ENCODE measurements around the gene LRP1.

LRP1 gene

DNA sequence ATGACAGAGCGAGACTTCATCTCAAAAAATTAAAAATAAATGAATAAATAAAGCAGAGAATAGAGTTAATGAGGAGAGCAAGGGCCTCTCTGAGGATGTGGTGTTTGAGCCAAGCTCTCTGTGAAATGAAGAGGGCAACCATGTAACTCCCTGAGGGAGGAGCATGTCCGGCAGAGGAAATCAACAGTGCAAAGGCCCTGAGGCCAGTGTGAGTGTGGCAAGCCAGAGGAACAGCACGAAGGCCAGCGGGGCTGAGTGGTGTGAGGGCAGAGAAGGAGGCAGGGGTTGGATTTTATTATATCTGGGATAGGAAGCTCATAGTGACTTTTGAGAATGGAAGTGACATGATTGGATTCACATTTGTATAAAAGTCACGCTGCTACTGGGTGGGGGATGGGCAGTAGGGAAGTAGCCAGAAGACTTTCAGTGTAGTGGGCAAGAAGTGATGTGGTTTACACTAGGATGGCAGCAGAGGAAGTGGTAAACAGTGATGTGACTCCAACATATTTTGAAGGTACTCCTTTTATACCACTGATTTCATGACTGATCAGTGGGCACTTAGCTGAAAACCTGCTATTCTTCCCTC is 29.4 kb downstream of the LRP1 start:
- DNase-seq: no peak

DNA sequence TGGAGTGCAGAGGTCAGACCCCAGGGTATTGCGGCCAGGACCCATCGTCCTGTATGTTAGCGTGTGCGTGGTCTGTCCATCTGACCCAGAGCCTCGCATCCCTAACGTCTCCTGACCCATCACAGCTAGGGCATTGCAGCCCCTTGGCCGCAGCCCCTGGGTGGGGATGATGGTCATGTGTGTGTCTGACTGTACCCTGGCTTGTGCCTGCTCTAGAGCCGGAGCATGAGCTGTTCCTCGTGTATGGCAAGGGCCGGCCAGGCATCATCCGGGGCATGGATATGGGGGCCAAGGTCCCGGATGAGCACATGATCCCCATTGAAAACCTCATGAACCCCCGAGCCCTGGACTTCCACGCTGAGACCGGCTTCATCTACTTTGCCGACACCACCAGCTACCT is 29.9 kb downstream of the LRP1 start:
- no peak for DNase-seq

DNA sequence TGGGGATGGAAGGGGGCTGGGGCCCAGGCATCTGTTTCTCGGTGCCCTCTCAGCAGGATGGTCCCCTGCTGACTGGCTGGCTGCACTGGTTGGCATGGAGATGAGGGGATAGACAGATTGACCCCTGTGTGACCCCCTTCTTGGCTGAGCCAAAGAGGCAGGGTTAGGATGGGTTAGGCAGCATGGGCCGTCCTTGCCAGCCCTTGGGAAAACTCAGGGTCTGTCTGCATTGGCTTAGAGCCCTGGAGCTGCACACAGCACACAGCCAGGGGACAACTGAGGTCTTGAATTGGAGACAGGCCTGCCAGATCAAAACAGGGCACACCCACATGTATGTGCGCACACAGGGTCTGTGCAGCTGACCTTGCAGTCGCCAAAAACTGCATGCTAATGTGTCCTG is 30.4 kb downstream of the LRP1 start:
- DNase-seq: no peak

DNA sequence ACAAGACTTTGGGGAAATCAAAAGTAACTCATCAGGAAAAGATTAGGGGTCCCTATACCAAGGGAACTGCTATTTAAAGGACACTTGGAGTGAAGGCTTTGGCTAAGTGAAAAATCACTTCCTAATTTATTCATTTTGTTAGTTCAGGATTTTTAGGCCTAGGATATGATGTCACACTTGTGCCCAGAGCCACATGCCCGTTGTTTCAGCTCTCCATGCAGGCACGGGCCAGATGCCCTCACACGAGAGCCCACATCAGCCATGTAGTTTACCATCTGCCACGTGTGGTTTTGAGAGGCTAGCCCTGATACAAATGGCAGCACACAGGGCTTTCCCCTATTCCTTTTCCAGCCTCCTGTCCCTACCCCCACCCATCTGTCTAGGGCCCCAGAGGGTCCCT is 31.0 kb downstream of the LRP1 start:
- DNase-seq: no peak

DNA sequence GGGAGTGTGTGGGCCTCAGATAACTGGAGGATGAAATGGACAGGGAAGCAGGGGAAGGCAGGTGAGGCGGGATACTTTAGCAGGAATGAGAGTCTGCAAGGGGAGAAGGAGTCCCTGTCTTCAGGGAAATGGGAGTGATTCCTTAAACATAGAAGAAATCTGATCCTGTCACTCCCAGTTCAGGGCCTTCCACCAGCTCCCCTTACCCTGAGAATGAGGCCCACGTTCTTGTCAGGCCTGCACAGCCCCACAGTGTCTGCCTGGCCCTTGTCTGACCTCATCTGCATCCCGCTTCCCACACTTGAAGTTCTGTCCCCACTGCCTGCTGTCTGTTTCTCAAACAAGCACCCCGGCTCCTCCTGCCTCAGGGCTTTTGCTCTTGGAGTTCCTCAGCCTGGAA is 31.8 kb downstream of the LRP1 start:
- DNase-seq: no peak

DNA sequence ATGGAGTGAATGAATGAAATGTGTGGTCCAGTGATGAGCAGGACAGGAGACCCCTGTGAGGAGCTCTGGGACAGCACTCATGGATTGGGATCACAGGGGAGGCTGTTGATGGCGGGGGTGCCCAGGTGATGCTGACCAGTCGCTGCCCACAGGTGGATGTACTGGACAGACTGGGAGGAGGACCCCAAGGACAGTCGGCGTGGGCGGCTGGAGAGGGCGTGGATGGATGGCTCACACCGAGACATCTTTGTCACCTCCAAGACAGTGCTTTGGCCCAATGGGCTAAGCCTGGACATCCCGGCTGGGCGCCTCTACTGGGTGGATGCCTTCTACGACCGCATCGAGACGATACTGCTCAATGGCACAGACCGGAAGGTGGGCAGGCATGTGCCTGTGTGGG is 32.5 kb downstream of the LRP1 start:
- DNase-seq: no peak

DNA sequence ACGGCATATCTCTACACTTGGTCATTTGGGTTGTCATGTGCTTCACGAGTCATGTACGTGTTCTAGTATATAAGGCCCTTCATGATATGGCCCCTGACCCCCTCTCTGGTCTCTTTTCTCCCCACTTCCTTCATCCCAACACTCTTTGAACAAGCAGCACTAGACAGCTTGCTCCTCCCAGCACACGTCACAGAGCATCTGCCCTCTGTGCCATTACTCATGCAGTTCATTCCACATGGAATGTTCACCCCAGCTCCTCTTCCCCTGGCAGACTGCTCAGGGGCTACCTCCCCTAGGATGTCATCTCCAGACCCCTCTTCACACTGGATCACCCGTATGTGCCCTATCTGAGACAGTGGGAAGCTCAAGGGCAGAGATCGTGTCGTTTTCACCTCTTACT is 33.2 kb downstream of the LRP1 start:
- DNase-seq: no peak

DNA sequence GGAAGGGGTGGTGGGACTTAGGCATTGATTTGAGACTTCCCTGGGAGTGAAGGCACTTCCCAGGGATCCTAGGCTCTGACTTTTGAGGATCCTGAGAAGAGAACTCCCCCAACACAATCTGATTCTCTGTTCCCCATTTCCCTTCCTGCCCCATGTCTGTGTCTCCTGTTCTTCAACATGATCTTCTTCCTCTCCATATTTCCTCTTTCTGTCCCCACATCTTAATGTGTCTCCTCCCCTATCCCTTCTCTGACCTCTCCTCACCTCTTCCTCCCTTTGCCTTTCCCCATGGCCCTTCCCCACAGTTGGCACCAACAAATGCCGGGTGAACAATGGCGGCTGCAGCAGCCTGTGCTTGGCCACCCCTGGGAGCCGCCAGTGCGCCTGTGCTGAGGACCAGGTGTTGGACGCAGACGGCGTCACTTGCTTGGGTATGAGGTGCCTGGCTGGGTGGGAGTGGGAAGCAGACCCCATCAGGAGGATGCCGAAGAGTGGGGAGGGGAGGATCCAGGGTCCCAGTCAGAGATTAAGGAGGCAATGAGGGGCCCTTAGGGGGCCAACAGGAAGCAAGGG is 34.4 kb downstream of the LRP1 start:
- no peak for DNase-seq

DNA sequence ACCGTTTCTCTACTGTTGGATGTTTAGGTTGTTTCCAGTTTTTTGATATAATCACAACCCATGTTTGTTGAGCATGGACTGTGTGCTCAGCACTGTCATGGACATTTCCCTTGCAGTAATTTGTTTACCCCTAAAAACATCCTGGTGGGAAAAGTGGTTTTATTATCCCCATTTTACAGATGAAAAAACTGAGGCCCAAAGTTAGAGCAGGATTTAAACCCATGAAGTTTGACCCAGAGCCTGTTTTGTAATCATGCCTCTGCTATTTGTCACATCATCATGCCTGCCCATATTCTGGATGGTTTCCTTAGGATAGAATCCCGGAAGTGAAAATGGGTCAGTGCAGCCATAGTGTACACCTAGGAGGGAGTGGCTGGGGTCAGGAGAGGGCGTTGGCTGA is 36.2 kb downstream of the LRP1 start:
- DNase-seq: no peak

DNA sequence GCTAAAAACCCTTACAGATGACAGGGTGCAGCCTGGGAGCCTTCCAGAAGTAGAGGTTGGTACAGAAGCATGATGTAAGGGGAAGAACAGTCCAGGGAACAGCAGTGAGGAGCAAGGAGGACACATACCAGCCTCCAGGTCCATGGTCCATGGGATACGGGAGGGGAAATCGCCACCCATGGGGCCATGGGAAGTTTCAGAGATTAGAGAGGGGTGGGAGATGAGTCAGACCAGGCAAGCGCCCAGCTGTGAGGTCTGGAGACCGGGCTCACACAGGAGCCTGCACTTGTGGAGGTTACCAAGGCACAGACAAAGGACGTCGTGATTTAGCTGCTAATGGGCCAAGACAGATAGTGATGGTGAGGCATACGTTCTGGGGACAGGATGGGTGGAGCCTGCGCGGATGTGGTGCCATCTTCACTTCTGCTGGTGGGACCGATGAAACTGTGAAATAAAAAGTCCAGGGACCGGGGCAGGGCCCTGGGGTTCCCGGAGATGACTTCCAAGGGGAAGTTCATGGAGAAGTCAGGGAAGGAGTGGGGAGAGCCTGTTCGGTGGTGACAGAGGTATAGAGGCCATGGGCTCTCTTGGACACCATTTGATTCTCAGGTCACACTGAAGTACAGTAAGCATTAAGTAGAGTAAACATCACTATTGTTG is 36.8 kb downstream of the LRP1 start:
- no peak for DNase-seq

DNA sequence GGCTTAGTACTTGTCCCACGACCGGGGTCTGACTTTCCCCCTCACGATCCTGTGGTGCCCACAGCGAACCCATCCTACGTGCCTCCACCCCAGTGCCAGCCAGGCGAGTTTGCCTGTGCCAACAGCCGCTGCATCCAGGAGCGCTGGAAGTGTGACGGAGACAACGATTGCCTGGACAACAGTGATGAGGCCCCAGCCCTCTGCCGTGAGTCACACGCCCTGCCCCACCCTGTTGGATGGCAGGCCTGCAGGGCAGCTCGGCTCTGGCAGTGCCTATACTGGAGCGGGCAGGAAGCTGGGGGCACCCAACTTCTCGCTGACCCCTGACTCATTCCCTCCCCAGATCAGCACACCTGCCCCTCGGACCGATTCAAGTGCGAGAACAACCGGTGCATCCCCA is 37.5 kb downstream of the LRP1 start:
- no peak for DNase-seq

DNA sequence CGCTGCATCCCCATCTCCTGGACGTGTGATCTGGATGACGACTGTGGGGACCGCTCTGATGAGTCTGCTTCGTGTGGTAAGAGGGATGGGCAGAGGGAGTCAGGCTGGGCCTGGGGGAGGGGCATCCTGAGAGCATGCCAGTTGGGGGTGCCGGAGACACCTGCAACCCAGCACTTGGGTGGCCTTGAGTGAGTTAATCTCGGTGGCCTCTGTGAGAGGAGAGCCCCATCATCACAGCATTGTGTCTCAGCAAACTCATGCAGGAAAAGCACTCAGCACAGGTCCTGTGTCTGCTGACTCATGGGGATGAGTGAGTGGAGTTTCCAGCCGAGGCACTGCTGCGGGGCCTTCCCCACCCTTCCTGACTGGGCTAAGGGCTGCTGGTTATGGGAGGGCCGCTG is 38.7 kb downstream of the LRP1 start:
- DNase-seq: peak in 1 of 2 experiments; percentile 6

DNA sequence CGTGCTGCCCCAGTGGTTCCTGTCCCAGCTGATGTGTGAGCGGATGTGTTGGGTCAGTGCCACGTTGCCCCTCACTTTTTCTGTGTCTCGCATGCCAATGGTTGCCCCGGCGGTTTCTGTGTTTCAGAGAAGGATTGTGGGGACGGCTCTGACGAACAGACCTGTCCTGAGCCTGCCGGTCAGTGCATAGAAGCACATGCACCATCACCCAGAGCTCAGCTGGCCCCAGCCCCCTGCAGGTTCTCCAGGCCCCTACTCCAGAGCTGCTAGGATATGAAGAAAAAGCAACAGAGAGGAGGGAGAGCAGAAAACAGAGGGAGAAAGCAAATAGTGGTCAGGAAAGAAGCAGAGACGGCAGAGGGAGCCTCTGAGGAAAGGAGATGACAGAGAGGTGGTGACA is 39.8 kb downstream of the LRP1 start:
- no peak for DNase-seq

DNA sequence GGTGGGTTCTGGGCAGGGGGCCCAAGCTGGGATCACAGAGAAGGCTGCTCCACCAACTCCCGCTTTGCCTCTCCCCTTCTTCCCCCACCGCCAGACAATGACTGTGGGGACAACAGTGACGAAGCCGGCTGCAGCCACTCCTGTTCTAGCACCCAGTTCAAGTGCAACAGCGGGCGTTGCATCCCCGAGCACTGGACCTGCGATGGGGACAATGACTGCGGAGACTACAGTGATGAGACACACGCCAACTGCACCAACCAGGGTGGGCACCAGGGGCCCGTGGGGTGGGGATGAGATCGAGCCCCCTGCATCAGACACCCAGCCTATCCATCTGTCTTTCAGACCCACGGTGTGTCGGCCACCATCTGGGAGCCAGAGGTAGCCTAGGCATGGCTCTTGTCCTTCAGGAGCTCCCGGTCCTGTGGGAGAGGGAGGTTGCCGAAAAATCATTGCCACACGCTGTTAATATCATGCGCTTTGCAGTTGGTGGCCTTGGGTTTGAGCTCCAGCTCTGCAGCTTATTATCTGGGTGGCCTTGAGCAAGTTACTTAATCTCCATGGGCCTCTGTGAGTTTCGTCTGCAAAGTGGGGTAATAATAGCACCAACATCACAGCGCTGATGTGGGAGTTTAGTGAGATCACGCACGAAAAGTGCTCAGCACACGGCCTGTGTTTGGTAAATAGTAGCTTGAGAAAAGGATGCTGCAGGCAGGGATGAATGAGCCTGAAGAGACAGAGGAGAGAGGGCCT is 40.9 kb downstream of the LRP1 start:
- no peak for DNase-seq

DNA sequence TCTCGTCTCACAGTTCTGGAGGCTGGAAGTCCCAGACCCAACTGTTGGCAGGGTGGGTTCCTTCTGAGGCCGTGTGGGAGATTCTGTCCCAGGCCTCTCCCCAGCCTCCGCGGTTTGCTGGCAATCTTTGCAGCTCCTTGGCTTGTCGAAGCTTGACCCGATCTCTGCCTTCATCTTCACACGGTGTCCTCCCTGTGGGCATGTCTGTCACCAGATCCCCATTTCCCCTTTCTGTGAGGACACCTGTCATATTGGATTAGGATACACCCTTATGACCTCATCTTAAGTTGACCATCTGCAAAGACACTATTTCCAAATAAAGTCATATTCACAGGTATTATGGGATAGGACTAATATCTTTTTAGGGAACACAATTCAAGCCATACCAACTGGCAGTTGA is 41.7 kb downstream of the LRP1 start:
- DNase-seq: no peak

DNA sequence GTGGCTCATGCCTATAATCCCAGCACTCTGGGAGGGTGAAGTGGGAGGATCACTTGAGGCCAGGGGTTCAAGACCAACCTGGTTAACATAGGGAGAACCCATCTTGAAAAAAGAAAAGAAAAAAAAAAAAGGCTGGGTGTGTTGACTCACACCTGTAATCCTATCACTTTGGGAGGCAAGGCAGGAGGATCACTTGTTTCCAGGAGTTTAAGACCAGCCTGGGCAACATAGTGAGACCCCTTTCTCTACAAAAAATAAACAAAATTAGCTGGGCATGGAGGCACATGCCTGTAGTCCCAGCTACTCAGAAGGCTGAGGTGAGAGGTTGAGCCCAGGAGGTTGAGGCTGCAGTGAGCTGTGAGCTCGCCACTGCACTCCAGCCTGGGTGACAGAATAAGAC is 42.1 kb downstream of the LRP1 start:
- no peak for DNase-seq

DNA sequence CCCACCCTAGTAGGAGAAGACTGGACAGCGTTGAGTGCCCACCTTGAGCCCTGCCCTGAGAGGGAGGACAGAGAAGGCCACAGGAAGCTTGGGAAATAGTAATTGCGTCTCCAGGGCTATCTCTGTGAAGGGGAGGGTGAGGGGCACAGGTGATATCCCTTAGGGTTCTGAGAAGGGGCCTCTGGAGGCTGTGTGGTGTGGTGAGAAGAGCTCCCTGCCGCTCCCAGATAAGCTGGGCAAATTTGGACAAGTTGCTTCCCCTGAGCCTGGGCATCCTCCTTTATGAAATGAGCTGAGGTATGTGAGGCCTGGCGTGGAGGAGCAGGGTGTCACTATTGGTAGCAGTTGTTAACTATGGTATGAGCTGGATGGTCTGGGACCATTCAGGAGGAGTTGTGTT is 42.6 kb downstream of the LRP1 start:
- DNase-seq: no peak

DNA sequence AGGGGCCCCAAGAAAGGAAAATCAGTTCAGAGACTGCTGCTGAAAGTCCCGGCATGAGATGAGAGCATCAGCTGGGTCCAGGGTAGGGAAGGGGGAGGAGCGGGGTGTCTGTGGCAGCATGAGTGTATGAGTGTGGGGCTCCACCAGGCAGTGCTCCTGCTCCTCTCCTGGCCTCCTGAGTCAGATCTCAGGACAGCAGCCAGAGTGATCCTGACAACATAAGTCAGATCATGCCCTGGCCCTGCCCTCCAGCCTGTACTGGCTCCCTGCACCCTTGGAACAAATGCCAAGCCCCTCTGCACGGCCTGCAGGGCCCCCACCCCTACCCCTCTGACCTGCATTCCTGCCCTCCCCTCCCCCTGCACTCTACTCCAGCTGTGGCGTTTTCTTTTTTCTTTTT is 43.4 kb downstream of the LRP1 start:
- no peak for DNase-seq

DNA sequence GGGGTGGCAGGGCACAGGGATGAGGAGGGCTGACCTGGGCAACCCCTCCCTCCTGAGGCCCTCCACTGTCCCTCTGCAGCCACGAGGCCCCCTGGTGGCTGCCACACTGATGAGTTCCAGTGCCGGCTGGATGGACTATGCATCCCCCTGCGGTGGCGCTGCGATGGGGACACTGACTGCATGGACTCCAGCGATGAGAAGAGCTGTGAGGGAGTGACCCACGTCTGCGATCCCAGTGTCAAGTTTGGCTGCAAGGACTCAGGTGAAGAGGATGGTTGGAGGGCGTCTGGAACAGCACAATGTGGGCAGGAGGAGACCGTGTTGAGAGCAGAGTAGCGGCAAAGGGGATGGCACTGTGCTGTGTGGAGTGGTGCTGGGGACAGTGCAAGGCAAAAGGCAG is 44.8 kb downstream of the LRP1 start:
- no peak for DNase-seq

DNA sequence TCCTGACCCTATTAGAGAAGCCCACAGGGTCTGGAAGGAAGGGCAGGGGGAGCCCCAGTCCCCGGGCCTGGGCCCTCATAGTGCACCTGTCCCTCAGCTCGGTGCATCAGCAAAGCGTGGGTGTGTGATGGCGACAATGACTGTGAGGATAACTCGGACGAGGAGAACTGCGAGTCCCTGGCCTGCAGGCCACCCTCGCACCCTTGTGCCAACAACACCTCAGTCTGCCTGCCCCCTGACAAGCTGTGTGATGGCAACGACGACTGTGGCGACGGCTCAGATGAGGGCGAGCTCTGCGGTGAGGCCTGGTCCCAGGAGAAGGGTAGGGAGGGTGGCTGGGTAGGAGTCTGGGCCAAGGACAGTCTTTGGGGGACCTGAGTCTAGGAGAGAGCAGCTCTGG is 45.4 kb downstream of the LRP1 start:
- no peak for DNase-seq

DNA sequence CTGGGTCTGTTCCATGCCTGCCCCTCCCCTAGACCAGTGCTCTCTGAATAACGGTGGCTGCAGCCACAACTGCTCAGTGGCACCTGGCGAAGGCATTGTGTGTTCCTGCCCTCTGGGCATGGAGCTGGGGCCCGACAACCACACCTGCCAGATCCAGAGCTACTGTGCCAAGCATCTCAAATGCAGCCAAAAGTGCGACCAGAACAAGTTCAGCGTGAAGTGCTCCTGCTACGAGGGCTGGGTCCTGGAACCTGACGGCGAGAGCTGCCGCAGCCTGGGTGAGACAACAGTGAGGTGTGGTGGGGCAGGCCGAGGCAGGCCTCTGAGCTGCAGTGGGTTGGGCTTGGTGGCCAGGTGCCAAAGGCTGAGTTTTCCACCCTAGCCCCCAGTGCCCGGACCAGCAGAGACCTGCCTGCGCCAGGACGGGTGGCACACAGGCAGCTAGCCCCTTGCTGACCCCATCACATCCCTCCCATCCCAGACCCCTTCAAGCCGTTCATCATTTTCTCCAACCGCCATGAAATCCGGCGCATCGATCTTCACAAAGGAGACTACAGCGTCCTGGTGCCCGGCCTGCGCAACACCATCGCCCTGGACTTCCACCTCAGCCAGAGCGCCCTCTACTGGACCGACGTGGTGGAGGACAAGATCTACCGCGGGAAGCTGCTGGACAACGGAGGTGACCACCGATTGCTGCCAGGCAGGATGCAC is 47.3 kb downstream of the LRP1 start:
- peak; percentile 9 to 17 for DNase-seq

DNA sequence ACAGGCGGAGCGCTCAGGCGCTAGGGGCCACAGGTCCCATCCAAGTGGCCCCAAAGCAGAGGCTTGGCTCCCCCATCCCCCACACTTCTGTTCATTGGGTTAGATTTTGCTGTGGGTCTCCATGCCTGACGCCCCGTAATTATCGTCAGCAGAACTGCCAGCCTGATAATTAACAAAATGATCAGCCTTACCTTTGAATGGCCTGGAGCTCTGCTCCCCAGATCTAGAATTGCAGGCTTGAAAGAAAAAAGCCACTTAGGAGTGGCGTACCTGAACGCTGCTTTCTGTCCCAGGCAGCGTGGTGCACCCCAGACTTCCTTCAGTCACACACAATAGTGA is 47.8 kb downstream of the LRP1 start:
- DNase-seq: no peak

DNA sequence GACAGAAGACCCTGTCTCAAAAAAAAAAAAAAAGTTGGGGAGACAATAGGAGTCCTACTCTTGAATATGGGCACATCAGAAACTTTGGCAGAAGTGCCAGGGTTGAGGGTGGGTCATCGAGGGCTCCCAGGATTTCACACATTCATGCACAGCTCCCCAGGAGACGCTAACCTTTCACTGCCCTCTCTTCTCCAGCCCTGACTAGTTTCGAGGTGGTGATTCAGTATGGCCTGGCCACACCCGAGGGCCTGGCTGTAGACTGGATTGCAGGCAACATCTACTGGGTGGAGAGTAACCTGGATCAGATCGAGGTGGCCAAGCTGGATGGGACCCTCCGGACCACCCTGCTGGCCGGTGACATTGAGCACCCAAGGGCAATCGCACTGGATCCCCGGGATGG is 48.6 kb downstream of the LRP1 start:
- DNase-seq: no peak

DNA sequence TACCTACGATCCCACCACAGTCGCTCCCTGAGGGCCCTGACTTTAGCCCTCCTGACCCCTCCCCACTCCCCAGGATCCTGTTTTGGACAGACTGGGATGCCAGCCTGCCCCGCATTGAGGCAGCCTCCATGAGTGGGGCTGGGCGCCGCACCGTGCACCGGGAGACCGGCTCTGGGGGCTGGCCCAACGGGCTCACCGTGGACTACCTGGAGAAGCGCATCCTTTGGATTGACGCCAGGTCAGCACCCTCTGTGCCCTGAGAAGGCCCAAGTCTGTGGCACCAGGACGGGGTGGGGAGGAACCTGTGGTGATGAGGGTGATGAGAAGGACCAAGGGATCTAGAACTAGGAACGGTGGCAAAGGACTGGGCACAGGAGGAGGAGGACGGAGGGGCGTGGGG is 49.1 kb downstream of the LRP1 start:
- DNase-seq: no peak
